ENCODE measurements around the gene GPR17.

Gene GPR17

GRCh38 chr2:127671557-127672302 is 25.8 kb downstream of the GPR17 start:
- no peak for DNase-seq (ENCODE audit: low read depth, low spot score)

GRCh38 chr2:127672341-127673224 is 26.6 kb downstream of the GPR17 start:
- DNase-seq (ENCODE audit: low read depth, low spot score): no peak

DNA sequence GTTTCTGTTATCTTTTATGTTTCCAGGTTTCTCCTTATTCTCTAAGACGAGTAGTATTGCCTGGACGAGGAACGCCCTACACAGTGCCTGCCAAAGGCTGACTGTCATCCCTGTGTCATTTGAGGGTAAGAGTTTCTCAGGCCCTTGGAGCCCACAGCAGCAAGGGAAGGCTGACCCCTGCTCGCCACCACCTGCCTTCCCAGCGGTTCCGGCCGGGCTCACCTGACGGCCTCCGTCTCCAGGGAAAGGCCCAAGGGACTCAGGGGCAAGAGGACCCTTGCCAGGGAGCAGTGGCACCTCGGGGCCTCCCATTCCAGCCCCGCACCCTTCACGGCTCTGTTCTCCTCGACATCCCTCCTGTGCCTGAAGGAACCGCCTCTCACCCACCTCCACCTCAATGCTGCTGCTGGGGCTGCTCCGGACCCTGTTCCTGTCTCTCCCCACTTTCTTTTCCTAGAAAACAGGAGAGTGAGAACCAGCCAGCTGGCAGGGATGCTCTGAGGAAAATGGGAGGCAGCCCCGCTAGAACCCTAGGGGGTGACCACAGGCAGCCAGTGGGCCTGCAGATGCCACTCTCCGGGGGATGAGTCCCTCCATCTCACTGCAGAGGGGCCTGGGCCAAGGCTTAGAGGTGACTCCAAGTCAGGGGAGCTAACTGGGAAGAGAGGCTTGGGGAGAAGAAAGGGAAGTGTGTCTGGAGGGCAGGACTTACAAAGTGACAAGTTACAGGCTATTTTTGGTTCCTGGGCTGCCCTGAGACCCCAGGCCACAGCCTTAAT is 27.5 kb downstream of the GPR17 start:
- DNase-seq (ENCODE audit: low read depth, low spot score): no peak

- no peak for DNase-seq (ENCODE audit: low read depth, low spot score)
Measured at GRCh38 chr2:127674241-127675209, 28.6 kb downstream of the GPR17 start.

DNA sequence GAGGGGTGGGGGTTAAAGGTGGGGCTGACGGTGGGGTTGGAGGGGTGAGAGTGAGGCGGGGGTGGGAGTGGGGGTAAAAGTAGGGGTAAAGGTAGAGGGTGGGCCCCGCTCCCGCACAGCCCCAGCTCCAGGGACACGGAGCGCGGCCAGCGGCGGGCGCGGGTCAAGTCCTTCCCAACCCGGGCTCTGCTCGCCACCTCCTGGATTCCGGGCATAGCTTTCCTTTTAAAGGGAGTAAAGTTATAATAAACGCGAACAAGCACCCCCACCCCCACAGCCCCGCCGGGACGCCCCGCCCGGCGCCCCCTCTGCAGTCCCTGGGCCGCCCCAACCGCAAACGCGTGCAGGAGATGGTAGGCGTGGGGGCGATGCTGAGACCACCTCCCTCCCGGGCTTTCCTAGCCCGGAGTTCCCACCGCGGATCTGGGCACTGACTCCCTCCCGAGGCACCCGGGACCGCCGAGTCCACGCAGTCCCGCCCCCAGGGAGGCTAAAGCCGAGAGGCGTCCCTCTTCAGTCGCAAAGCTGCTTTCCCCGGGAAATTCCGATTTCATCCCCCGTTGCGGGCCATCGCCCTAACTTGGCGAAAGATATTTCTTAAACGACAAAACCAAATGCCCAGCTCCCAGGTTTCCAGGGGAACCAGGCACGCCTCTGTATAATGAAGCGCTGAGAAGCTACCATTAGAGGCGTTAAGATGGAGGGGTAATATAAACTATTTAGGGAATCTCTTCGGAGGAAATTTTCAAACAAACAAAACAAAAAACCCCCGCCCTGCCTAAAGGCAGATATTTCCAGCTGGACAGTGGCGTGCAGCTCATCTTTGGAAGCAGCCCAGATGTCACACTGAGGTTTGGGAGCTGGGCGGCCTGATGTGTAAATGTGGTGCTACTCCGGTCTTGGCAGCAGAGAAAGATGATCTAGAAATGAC is 29.6 kb downstream of the GPR17 start, which contains the start of gene LIMS2:
LIMS2 (minus strand) TSS at position 200 of the 931 bp plus-strand sequence. CDS start 506 bp downstream, outside the sequence.
- DNase-seq (ENCODE audit: low read depth, low spot score): no peak

GRCh38 chr2:127676906-127677305 is 31.0 kb downstream of the GPR17 start:
- no peak for DNase-seq (ENCODE audit: low read depth, low spot score)

DNA sequence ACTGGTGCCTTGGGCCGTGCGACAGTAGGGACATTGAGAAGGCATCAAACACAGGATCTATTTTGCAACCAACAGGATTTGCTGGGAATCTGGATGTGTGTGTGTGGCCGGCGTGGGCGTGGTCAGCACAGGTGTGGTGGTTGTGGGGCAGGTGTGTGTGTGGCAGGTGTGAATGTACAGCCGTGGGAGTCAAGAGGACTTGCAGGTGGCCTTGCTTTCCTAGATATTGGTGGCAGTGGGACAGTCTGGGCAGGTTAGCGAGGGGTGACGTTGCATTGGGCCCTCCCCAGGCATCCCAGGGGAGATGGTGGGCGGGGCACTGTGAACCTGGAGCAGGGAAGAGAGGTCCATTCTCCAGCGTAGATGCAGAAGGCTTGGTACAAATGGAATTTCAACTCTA is 32.6 kb downstream of the GPR17 start:
- DNase-seq (ENCODE audit: low read depth, low spot score): no peak

- no peak for DNase-seq (ENCODE audit: low read depth, low spot score)
Measured at GRCh38 chr2:127678991-127679390, 33.0 kb downstream of the GPR17 start.

- DNase-seq (ENCODE audit: low read depth, low spot score): no peak
Measured at GRCh38 chr2:127679680-127680361, 33.9 kb downstream of the GPR17 start.

DNA sequence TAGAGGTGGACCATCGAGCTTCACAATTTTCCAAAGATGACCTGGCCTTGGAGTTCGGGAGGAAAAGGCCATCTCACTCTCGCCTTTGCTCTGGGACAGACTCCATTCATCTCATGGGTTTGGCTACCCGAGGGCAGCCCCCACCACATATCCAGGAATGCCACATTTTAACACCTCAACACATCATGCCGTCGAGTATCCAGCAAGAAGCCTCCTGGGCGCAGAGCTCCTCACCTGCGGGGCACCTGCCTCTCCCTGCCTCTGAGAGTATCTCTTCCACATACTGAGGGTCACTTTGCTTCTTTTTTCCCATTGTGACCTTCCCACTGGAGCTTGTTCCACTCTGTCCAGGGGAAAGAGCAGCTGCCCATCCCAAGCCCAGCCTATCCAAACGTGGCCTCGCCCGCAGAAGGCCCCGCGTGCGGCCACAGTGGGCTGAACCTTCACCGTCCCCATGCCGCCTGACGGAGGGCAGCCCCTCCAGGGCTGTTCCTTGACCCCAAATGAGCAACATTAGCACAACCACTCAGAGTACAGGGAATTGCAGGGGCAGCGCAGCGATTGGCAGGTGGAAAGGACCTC is 34.8 kb downstream of the GPR17 start:
- DNase-seq (ENCODE audit: low read depth, low spot score): no peak

- DNase-seq (ENCODE audit: low read depth, low spot score): no peak
Measured at GRCh38 chr2:127681288-127681804, 35.4 kb downstream of the GPR17 start.

- no peak for DNase-seq (ENCODE audit: low read depth, low spot score)
Measured at GRCh38 chr2:127681976-127682857, 36.3 kb downstream of the GPR17 start.

DNA sequence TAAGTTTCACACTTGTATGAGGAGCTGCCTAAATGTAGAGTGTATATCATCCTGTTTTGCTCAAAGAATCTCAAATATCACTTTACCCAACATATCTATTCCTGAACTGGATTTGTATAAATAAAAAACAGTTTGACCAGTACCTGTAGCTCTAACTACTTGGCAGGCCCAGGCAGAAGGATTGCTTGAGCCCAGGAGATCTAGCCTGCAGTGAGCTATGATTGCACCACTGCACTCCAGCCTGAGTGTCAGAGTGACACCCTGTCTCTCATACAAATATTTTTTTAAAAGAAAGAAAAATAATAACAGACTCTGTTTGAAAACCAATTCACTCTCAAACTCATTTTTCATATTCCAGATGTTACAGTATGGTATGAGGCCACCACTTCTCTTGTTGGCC is 37.1 kb downstream of the GPR17 start:
- no peak for DNase-seq (ENCODE audit: low read depth, low spot score)

- DNase-seq (ENCODE audit: low read depth, low spot score): no peak
Measured at GRCh38 chr2:127683757-127684156, 37.8 kb downstream of the GPR17 start.

DNA sequence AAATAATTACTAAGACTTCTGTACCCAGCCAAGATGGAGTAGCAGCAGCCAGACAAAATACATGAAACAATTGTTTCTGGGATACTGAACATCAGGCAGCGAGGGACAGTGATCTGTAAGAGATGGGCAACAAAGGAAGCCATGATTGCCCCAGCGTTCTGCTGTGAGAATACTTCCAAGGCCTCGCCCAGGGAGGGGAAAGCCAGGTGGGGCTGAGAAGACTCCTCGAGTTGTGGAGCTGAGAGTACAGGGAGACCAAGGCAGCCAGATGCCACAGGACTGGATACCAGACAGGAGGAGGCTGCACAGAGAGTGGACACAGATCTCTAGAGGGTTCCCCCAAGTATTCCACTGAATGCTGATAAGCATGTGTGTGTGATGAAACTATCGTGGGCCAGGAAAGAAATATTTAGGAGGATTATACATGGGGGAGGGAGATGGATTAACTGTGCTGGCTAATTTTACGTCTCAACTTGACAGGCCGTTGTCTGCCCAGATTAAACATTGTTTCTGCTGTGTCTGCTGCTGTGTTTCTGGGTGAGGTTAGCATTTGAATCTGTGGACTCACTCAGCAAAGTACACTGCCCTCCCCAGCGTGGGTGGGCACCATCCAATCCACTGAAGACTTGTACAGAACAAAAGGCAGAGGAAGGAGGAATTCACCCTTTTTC is 39.6 kb downstream of the GPR17 start:
- DNase-seq (ENCODE audit: low read depth, low spot score): no peak

GRCh38 chr2:127688405-127688804 is 42.5 kb downstream of the GPR17 start:
- DNase-seq (ENCODE audit: low read depth, low spot score): no peak

DNA sequence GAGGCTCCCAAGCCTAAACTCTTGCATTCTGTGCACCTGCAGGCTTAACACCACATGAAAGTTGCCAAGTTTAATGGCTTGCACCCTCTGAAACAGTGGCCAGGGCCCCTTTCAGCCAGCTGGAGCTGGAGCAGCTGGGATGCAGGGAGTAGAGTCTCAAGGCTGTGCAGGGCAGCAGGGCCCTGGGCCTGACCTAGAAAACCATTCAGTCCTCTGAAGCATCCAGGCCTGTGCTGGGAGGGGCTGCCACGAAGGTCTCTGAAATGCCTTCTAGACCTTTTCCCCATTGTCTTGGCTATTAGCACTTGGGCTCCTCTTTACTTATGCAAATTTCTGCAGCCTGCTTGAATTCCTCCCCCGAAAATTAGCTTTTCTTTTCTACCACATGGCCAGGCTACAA is 44.7 kb downstream of the GPR17 start:
- no peak for DNase-seq (ENCODE audit: low read depth, low spot score)

Data from smooth muscle cell of the brain vasculature (primary cell).